GM23248 (cell line): ENCODE data around the gene NHERF2.

ENCODE experiments used
- EZH2 ChIP-seq: fragments of 200-600 bp; sonication (generic); IDR thresholded peaks from 2 replicates; pipeline ENCODE4 v1.6.1; 2018; ENCODE audit warnings: antibody characterized with exemption, mild to moderate bottlenecking; ENCODE audit not compliant: insufficient read depth, poor library complexity, severe bottlenecking
- EZH2phosphoT487 ChIP-seq: fragments of 200-600 bp; sonication (generic); IDR thresholded peaks from 2 replicates; pipeline ENCODE4 v1.6.1; 2018; ENCODE audit warnings: antibody characterized with exemption, moderate library complexity, mild to moderate bottlenecking, low read depth; ENCODE audit not compliant: insufficient read depth

- TF ChIP-seq EZH2phosphoT487 (no peak), EZH2 (no peak)
These were observed 20.2 kb downstream of the NHERF2 start for GRCh38 chr16:2046893-2047329.
